ENCODE measurements around the gene C1QTNF8. TPM values are rescaled to one million over a fixed set of nuclear protein-coding genes. Genes with fewer than 3 reads are reported as not detected.

The C1QTNF8 gene
- total RNA-seq, 1 experiment from 2014 or later, result 0.27 TPM

- DNase-seq (ENCODE audit: low read depth, low spot score), result no peak
- ChIA-PET CTCF (no interaction called here), POLR2A (no interaction called here), RAD21 (ENCODE audit: low non-redundant PET in 1 of 2, low total read pairs in 2 of 2, uncharacterized antibody in 2 of 2, unreplicated experiment in 2 of 2) (interaction anchor here (1.2 to 1.9 kb wide), 2 partner anchors 42 kb away, joined by 4 to 5 read pairs; no protein-coding TSS in a partner anchor)
- no peaks in the 10 kb centered on the region for H3K9me3 ChIP-seq (ENCODE audit: control insufficient read depth in 1 of 2, insufficient read depth in 1 of 2, low read depth in 1 of 2, low read length in 2 of 2)
- no peak for ATAC-seq
- intact Hi-C loops (cut with micrococcal nuclease), result no loop called here
- no peaks in the 10 kb centered on the region for H3K79me2 ChIP-seq (ENCODE audit: insufficient read depth, low read length)
- peaks cover 17 to 51% of the 10 kb centered on the region in 2 experiments; a peak in 3 of 4 replicates for H3K4me1 ChIP-seq (ENCODE audit: control insufficient read depth in 1 of 2, insufficient read depth in 2 of 2, low read length in 2 of 2)
- no peaks in the 10 kb centered on the region for H3K27me3 ChIP-seq (ENCODE audit: insufficient read depth, low read length)
- no peak overlapping the region; the same call in 1 of the 2 replicates for H3K9ac ChIP-seq (ENCODE audit: low read length)
- TF ChIP-seq SRF (IDR thresholded peaks at IDR 0.05; ENCODE audit: low read depth) (no peak), ZFX (IDR thresholded peaks at IDR 0.05) (peak; percentile 13; the same call in 1 of the 2 replicates), FOSL1 (IDR thresholded peaks at IDR 0.05; ENCODE audit: low read depth) (no peak)
- H4K20me1 ChIP-seq (ENCODE audit: insufficient read depth), result no peaks in the 10 kb centered on the region
- 0 out of 2 replicates have a peak overlapping the region, but pooled peaks have one; percentile 19 for H3K4me2 ChIP-seq (ENCODE audit: low read length)
- H3K4me3 ChIP-seq (replicated peaks in 1 of 2; ENCODE audit: low read depth in 1 of 2, low read length in 2 of 2), result no peak overlapping the region
- H3K36me3 ChIP-seq (ENCODE audit: control insufficient read depth in 1 of 2, insufficient read depth in 2 of 2, low read length in 2 of 2), result no peaks in the 10 kb centered on the region
- H3K27ac ChIP-seq (ENCODE audit: low read depth, low read length), result no peak overlapping the region; the same call in 1 of the 2 replicates
- no peaks in the 10 kb centered on the region for H3K9me2 ChIP-seq (ENCODE audit: insufficient read depth)
- BruUV-seq (replicated peaks), result no TSS peak
- no peak overlapping the region for H2AFZ ChIP-seq (ENCODE audit: low read depth, low read length, poor library complexity, severe bottlenecking)
Measured at GRCh38 chr16:1099189-1100083, 3.4 kb upstream of the C1QTNF8 start.

- DNase-seq (ENCODE audit: low read depth, low spot score) (no peak), ATAC-seq (no peak)
- H3K4me2 ChIP-seq (ENCODE audit: low read length), result no peak overlapping the region
- peaks cover 17 to 61% of the 10 kb centered on the region in 2 experiments; a peak in 3 of 4 replicates for H3K4me1 ChIP-seq (ENCODE audit: control insufficient read depth in 1 of 2, insufficient read depth in 2 of 2, low read length in 2 of 2)
- H3K4me3 ChIP-seq (replicated peaks in 1 of 2; ENCODE audit: low read depth in 1 of 2, low read length in 2 of 2), result no peak overlapping the region
- ChIA-PET RAD21 (ENCODE audit: low non-redundant PET in 1 of 2, low total read pairs in 2 of 2, uncharacterized antibody in 2 of 2, unreplicated experiment in 2 of 2) (interaction anchor here in 1 of 2 experiments (1.9 kb wide), 1 partner anchor 41 kb away, joined by 5 read pairs; no protein-coding TSS in a partner anchor), POLR2A (no interaction called here), CTCF (no interaction called here)
- TF ChIP-seq SIN3A (IDR thresholded peaks at IDR 0.05; ENCODE audit: low read depth) (no peak), POLR2A (IDR thresholded peaks at IDR 0.05; ENCODE audit: borderline replicate concordance, extremely low read depth, insufficient read depth, insufficient read length) (no peak), FOSL1 (IDR thresholded peaks at IDR 0.05; ENCODE audit: low read depth) (no peak), JUND (IDR thresholded peaks at IDR 0.05) (no peak), SP1 (IDR thresholded peaks at IDR 0.05; ENCODE audit: low read depth) (no peak), ATF3 (IDR thresholded peaks at IDR 0.05) (no peak), ZNF274 (IDR thresholded peaks at IDR 0.05; ENCODE audit: low read depth, low read length) (no peak)
- H3K27me3 ChIP-seq (ENCODE audit: insufficient read depth, low read length), result no peaks in the 10 kb centered on the region
- H3K27ac ChIP-seq (ENCODE audit: low read depth, low read length), result no peak overlapping the region
- H3K9ac ChIP-seq (ENCODE audit: low read length), result no peak overlapping the region
- H4K20me1 ChIP-seq (ENCODE audit: insufficient read depth), result no peaks in the 10 kb centered on the region
- no peaks in the 10 kb centered on the region for H3K9me3 ChIP-seq (ENCODE audit: control insufficient read depth in 1 of 2, insufficient read depth in 1 of 2, low read depth in 1 of 2, low read length in 2 of 2)
- H2AFZ ChIP-seq (ENCODE audit: low read depth, low read length, poor library complexity, severe bottlenecking), result no peak overlapping the region
- no peaks in the 10 kb centered on the region for H3K36me3 ChIP-seq (ENCODE audit: control insufficient read depth in 1 of 2, insufficient read depth in 2 of 2, low read length in 2 of 2)
- intact Hi-C loops (cut with micrococcal nuclease), result no loop called here
- H3K9me2 ChIP-seq (ENCODE audit: insufficient read depth), result no peaks in the 10 kb centered on the region
- no TSS peak for BruUV-seq (replicated peaks)
- no peaks in the 10 kb centered on the region for H3K79me2 ChIP-seq (ENCODE audit: insufficient read depth, low read length)
Measured at GRCh38 chr16:1098266-1098991, 2.4 kb upstream of the C1QTNF8 start.
